Left lung (tissue), 10 donors: ENCODE measurements around the gene SLC12A7. TPM values are rescaled to one million over a fixed set of nuclear protein-coding genes. Genes with fewer than 3 reads are reported as not detected.

ENCODE experiments used
- ATAC-seq: fragments of 200-7000 bp; cut with Tn5 transposase; one replicate; pipeline ENCODE4 v1.9.1; 2020; ENCODE audit warnings: moderate library complexity
- DNase-seq, 4 donors: peaks; one replicate each; pipeline ENCODE4 v3.0.0-alpha.2; 2013 to 2020
- H3K27ac ChIP-seq, 2 donors: fragments of 200-600 bp; sonication (generic) in 1 of 2; one replicate each; pipeline versions ENCODE4 v1.5.0 to v1.8.0; 2020 to 2021
- H3K27me3 ChIP-seq, 2 donors: fragments of 200-600 bp; sonication (generic) in 1 of 2; one replicate each; pipeline versions ENCODE4 v1.5.0 to v1.8.0; 2020 to 2021
- H3K36me3 ChIP-seq, 2 donors: fragments of 200-600 bp; sonication (generic) in 1 of 2; one replicate each; pipeline versions ENCODE4 v1.5.0 to v1.8.0; 2020 to 2021
- H3K4me1 ChIP-seq, 2 donors: fragments of 200-600 bp; one replicate each; pipeline ENCODE4 v1.8.0; 2021
- H3K4me3 ChIP-seq, 2 donors: fragments of 200-600 bp; sonication (generic) in 1 of 2; one replicate each; pipeline versions ENCODE4 v1.5.0 to v1.8.0; 2020 to 2021; ENCODE audit warnings: mild to moderate bottlenecking in 1 of 2
- H3K9me3 ChIP-seq, 2 donors: fragments of 200-600 bp; sonication (generic) in 1 of 2; one replicate each; pipeline versions ENCODE4 v1.5.0 to v1.8.0; 2020 to 2021
- CTCF ChIP-seq, 2 donors: fragments of 200-600 bp; sonication (generic) in 1 of 2; IDR thresholded peaks; one replicate each; pipeline versions ENCODE4 v1.5.0 to v1.8.0; 2021; ENCODE audit warnings: antibody characterized with exemption in 2 of 2
- intact Hi-C, 2 donors: fragments of 100-400 bp; cut with DNase I; formaldehyde crosslinking; loops; one replicate each; pipeline versions ENCODE4 v1.11.2 to v1.14.2; 2022
- polyA plus RNA-seq, 6 donors: library from polyadenylated mRNA; unstranded; fragments of 120-200 nt; gene quantifications; one replicate each; pipeline ENCODE4 v1.2.1, GENCODE V29; 2013; ENCODE audit not compliant: insufficient read length in 6 of 6
- total RNA-seq, 2 donors: library from RNA; stranded (reverse); fragmentation: NEBNext Ultra II Directional; extraction: Animal tissue kit (Norgen Biotek cat#: 25700); gene quantifications; one replicate each; pipeline ENCODE4 v1.2.1, GENCODE V29; 2021
- donor health status: DM: no; HTN: yes; CAD: no.
- donor health status: DM: no; HTN: no; CAD: no.

SLC12A7 gene
- total and polyA plus RNA-seq, 8 donors = 28.1 to 45.0 (median 32.3) TPM

- no peak for TF ChIP-seq CTCF (IDR thresholded peaks at IDR 0.05)
- H3K27ac ChIP-seq = no peak overlapping the region
- H3K27me3 ChIP-seq = no peaks in the 10 kb centered on the region
- H3K9me3 ChIP-seq = no peaks in the 10 kb centered on the region
- H3K4me1 ChIP-seq = no peaks in the 10 kb centered on the region
- intact Hi-C loops = no loop called here
- ATAC-seq = no peak
- H3K4me3 ChIP-seq = no peak overlapping the region
- peak in 1 of 4 donors; percentile 49 for DNase-seq
- peaks cover 0 to 74% of the 10 kb centered on the region in 2 donors for H3K36me3 ChIP-seq
Measured at GRCh38 chr5:1065891-1066650, 45.8 kb downstream of the SLC12A7 start.

- H3K4me3 ChIP-seq = no peak overlapping the region
- no peaks in the 10 kb centered on the region for H3K4me1 ChIP-seq
- no peak overlapping the region for H3K27ac ChIP-seq
- intact Hi-C loops = no loop called here
- H3K36me3 ChIP-seq = peaks cover 0 to 81% of the 10 kb centered on the region in 2 donors
- H3K9me3 ChIP-seq = no peaks in the 10 kb centered on the region
- H3K27me3 ChIP-seq = no peaks in the 10 kb centered on the region
- ATAC-seq (no peak), DNase-seq (peak in 1 of 4 donors; percentile 70)
- TF ChIP-seq CTCF (IDR thresholded peaks at IDR 0.05) = no peak
Measured at GRCh38 chr5:1065143-1065750, 46.6 kb downstream of the SLC12A7 start.

- intact Hi-C loops = no loop called here
- H3K27me3 ChIP-seq = no peaks in the 10 kb centered on the region
- no peaks in the 10 kb centered on the region for H3K4me1 ChIP-seq
- H3K36me3 ChIP-seq = peaks cover 0 to 86% of the 10 kb centered on the region in 2 donors
- H3K9me3 ChIP-seq = no peaks in the 10 kb centered on the region
- no peak for TF ChIP-seq CTCF (IDR thresholded peaks at IDR 0.05)
- no peak overlapping the region for H3K4me3 ChIP-seq
- DNase-seq = peak in 1 of 4 donors; percentile 69
- ATAC-seq = no peak
- no peak overlapping the region for H3K27ac ChIP-seq
Measured at GRCh38 chr5:1064383-1065142, 47.3 kb downstream of the SLC12A7 start.

GRCh38 chr5:1063661-1064382 lies 48.0 kb downstream of the SLC12A7 start:
- Histone ChIP-seq H3K4me3 (no peak overlapping the region), H3K9me3 (no peaks in the 10 kb centered on the region), H3K27ac (no peak overlapping the region), H3K27me3 (no peaks in the 10 kb centered on the region), H3K4me1 (no peaks in the 10 kb centered on the region), H3K36me3 (peaks cover 0 to 86% of the 10 kb centered on the region in 2 donors)
- DNase-seq (peak in 1 of 4 donors; percentile 78), ATAC-seq (no peak)
- TF ChIP-seq CTCF (IDR thresholded peaks at IDR 0.05) = no peak
- intact Hi-C loops = no loop called here
